HepG2 (cell line): ENCODE results near the gene NRP1.

Experiments used
- E2F5 ChIP-seq: sonication (generic); formaldehyde crosslinking; conservative IDR thresholded peaks from 2 replicates; pipeline ENCODE4 v1.4.0; 2020; ENCODE audit warnings: missing genetic modification reagents
- NFYB ChIP-seq: sonication (generic); formaldehyde crosslinking; IDR thresholded peaks from 2 replicates; pipeline ENCODE4 v1.4.0; 2020; ENCODE audit warnings: missing genetic modification reagents
- SP140L ChIP-seq: sonication (generic); formaldehyde crosslinking; IDR thresholded peaks from 2 replicates; pipeline ENCODE4 v1.4.0; 2020; ENCODE audit warnings: missing genetic modification reagents, borderline replicate concordance
- SRY ChIP-seq: sonication (generic); formaldehyde crosslinking; IDR thresholded peaks from 2 replicates; pipeline ENCODE4 v1.8.0; 2022; ENCODE audit warnings: mild to moderate bottlenecking, missing genetic modification reagents
- ZBTB33 ChIP-seq: sonication (generic); formaldehyde crosslinking; IDR thresholded peaks from 2 replicates; pipeline ENCODE4 v1.4.0; 2020; ENCODE audit warnings: missing genetic modification reagents
- ZC3H4 ChIP-seq: sonication (generic); formaldehyde crosslinking; IDR thresholded peaks from 2 replicates; pipeline ENCODE4 v1.4.0; 2020; ENCODE audit warnings: missing genetic modification reagents, borderline replicate concordance
- ZFAT ChIP-seq: sonication (generic); formaldehyde crosslinking; conservative IDR thresholded peaks from 2 replicates; pipeline ENCODE4 v1.8.1; 2023; ENCODE audit warnings: missing genetic modification reagents, inconsistent platforms
- ZNF331 ChIP-seq: sonication (generic); formaldehyde crosslinking; IDR thresholded peaks from 2 replicates; pipeline ENCODE4 v1.4.0; 2020; ENCODE audit warnings: missing genetic modification reagents

- TF ChIP-seq SRY (CRISPR knock-in tag) (no peak), ZNF331 (no peak), ZC3H4 (CRISPR knock-in tag) (no peak), ZBTB33 (no peak), NFYB (no peak), SP140L (CRISPR knock-in tag) (no peak), ZFAT (no peak), E2F5 (CRISPR knock-in tag) (no peak)
Observed at GRCh38 chr10:33249659-33250345, 84.7 kb downstream of the NRP1 start.
